Natural killer cell (primary cell): ENCODE data around the gene FAM184A. TPM values are rescaled to one million over a fixed set of nuclear protein-coding genes. Genes with fewer than 3 reads are reported as not detected.

ENCODE experiments used
- ATAC-seq, 3 donors: fragments of 150-1000 bp in 2 of 3; fragments of 200-7000 bp in 1 of 3; cut with Tn5 transposase; 1 replicate in 1 of 3; 2 replicates in 2 of 3; pipeline ENCODE4 v1.10.0; 2021; ENCODE audit warnings: mild to moderate bottlenecking in 2 of 3, moderate library complexity in 2 of 3
- DNase-seq, 2 donors: peaks; one replicate each; pipeline versions ENCODE4 v3.0.0 to v3.0.0-alpha.2; 2013 to 2021; ENCODE audit warnings: mixed read lengths in 1 of 2
- H3K27ac ChIP-seq: one replicate; pipeline ENCODE4 v1.5.1; 2013; ENCODE audit warnings: mild to moderate bottlenecking, low read length
- H3K27me3 ChIP-seq: one replicate; pipeline ENCODE4 v1.6.1; 2013; ENCODE audit warnings: low read length; ENCODE audit not compliant: control insufficient read depth, insufficient read depth
- H3K36me3 ChIP-seq: one replicate; pipeline ENCODE4 v1.6.1; 2013; ENCODE audit warnings: low read length; ENCODE audit not compliant: control insufficient read depth, insufficient read depth
- H3K4me1 ChIP-seq: one replicate; pipeline ENCODE4 v1.6.1; 2013; ENCODE audit warnings: low read length; ENCODE audit not compliant: control insufficient read depth, insufficient read depth
- H3K4me3 ChIP-seq: one replicate; pipeline ENCODE4 v1.5.1; 2013; ENCODE audit warnings: low read length
- H3K9me3 ChIP-seq: one replicate; pipeline ENCODE4 v1.6.1; 2013; ENCODE audit warnings: low read length; ENCODE audit not compliant: control insufficient read depth, insufficient read depth
- H3K27ac Mint-ChIP-seq, 2 donors: one replicate each; pipeline ENCODE4 v1.8.0; 2022; ENCODE audit warnings: mild to moderate bottlenecking in 2 of 2, mixed read lengths in 2 of 2, moderate library complexity in 1 of 2
- H3K27me3 Mint-ChIP-seq, 2 donors: one replicate each; pipeline ENCODE4 v1.8.0; 2022; ENCODE audit warnings: low read depth in 2 of 2, mixed read lengths in 2 of 2
- H3K36me3 Mint-ChIP-seq: one replicate; pipeline ENCODE4 v1.8.0; 2022; ENCODE audit warnings: mixed read lengths
- H3K4me1 Mint-ChIP-seq, 2 donors: one replicate each; pipeline ENCODE4 v1.8.0; 2022; ENCODE audit warnings: mixed read lengths in 2 of 2
- H3K4me3 Mint-ChIP-seq: one replicate; pipeline ENCODE4 v1.8.0; 2022; ENCODE audit warnings: mild to moderate bottlenecking, moderate library complexity, mixed read lengths
- H3K9me3 Mint-ChIP-seq, 2 donors: one replicate each; pipeline ENCODE4 v1.8.0; 2022; ENCODE audit warnings: mixed read lengths in 2 of 2
- CTCF ChIP-seq: fragments of 200-600 bp; IDR thresholded peaks from one replicate; pipeline ENCODE4 v1.8.0; 2022; ENCODE audit warnings: antibody characterized with exemption
- WGBS: methylation state at CpG from one replicate; pipeline ENCODE4 v1.1.7; 2013; ENCODE audit warnings: missing lambda C conversion rate; ENCODE audit not compliant: insufficient coverage; 5-methylcytosine and 5-hydroxymethylcytosine counted together
- intact Hi-C: fragments of 100-400 bp; cut with micrococcal nuclease; formaldehyde crosslinking; loops from one replicate; pipeline ENCODE4 v1.14.2; 2022
- total RNA-seq, 4 donors: library from RNA; stranded (reverse); fragments of 120-200 nt in 1 of 4; gene quantifications; one replicate each; pipeline versions ENCODE4 v1.2.3 to v1.2.4, GENCODE V29; 2013 to 2022

Gene FAM184A
- total RNA-seq, 3 donors from 2014 or later (not counting 1 experiment from before 2014, with no cell fraction given), result 0.09 to 0.40 (median 0.20) TPM

GRCh38 chr6:118923035-118923434 lies 155.4 kb downstream of the FAM184A start:
- no peaks in the 10 kb centered on the region for H3K27me3 ChIP-seq
- DNase-seq (no peak), ATAC-seq (no peak)
- H3K36me3 Mint-ChIP-seq, result peaks cover 31% of the 10 kb centered on the region
- H3K4me1 Mint-ChIP-seq, result peaks cover 0 to 4% of the 10 kb centered on the region in 2 donors
- H3K4me3 ChIP-seq, result no peak overlapping the region
- H3K9me3 ChIP-seq, result no peaks in the 10 kb centered on the region
- TF ChIP-seq CTCF, result no peak
- no peaks in the 10 kb centered on the region for H3K9me3 Mint-ChIP-seq
- H3K27ac ChIP-seq, result no peak overlapping the region
- H3K4me1 ChIP-seq, result no peaks in the 10 kb centered on the region
- peaks cover 57% of the 10 kb centered on the region for H3K36me3 ChIP-seq
- WGBS, result 98% methylated on average over 2 of the region's 3 CpGs
- H3K27me3 Mint-ChIP-seq, result no peaks in the 10 kb centered on the region
- H3K4me3 Mint-ChIP-seq, result no peak overlapping the region
- intact Hi-C loops, result no loop called here
- no peak overlapping the region for H3K27ac Mint-ChIP-seq

GRCh38 chr6:118921084-118921483 lies 157.4 kb downstream of the FAM184A start:
- H3K27me3 Mint-ChIP-seq, result no peaks in the 10 kb centered on the region
- Histone ChIP-seq H3K36me3 (peaks cover 64% of the 10 kb centered on the region), H3K27ac (no peak overlapping the region), H3K4me3 (no peak overlapping the region), H3K4me1 (no peaks in the 10 kb centered on the region), H3K9me3 (no peaks in the 10 kb centered on the region), H3K27me3 (no peaks in the 10 kb centered on the region)
- no peak overlapping the region for H3K27ac Mint-ChIP-seq
- 94% methylated on average over 1 of the region's 1 CpG for WGBS
- no peak for TF ChIP-seq CTCF
- no peak overlapping the region for H3K4me3 Mint-ChIP-seq
- H3K36me3 Mint-ChIP-seq, result peaks cover 31% of the 10 kb centered on the region
- no peak for DNase-seq
- H3K4me1 Mint-ChIP-seq, result peaks cover 0 to 3% of the 10 kb centered on the region in 2 donors
- no peaks in the 10 kb centered on the region for H3K9me3 Mint-ChIP-seq
- no peak for ATAC-seq
- intact Hi-C loops, result no loop called here

- no peaks in the 10 kb centered on the region for H3K27me3 ChIP-seq
- no peaks in the 10 kb centered on the region for H3K27me3 Mint-ChIP-seq
- H3K27ac ChIP-seq, result no peak overlapping the region
- H3K4me1 Mint-ChIP-seq, result no peaks in the 10 kb centered on the region
- H3K27ac Mint-ChIP-seq, result peak overlapping the region in 1 of 2 donors; percentile 24
- no peaks in the 10 kb centered on the region for H3K4me1 ChIP-seq
- H3K9me3 ChIP-seq, result no peaks in the 10 kb centered on the region
- 93% methylated on average over 2 of the region's 2 CpGs for WGBS
- H3K36me3 ChIP-seq, result peaks cover 68% of the 10 kb centered on the region
- peaks cover 24% of the 10 kb centered on the region for H3K36me3 Mint-ChIP-seq
- intact Hi-C loops, result no loop called here
- H3K4me3 ChIP-seq, result no peak overlapping the region
- no peaks in the 10 kb centered on the region for H3K9me3 Mint-ChIP-seq
- no peak overlapping the region for H3K4me3 Mint-ChIP-seq
- no peak for ATAC-seq
- TF ChIP-seq CTCF, result no peak
- DNase-seq, result no peak
Measured at GRCh38 chr6:118918329-118918725, 160.1 kb downstream of the FAM184A start.
